RPMI7951 (cell line): ENCODE results near the gene POLR3GL. TPM values are rescaled to one million over a fixed set of nuclear protein-coding genes. Genes with fewer than 3 reads are reported as not detected.

Source experiments
- DNase-seq: peaks from one replicate; pipeline ENCODE4 v3.0.0-alpha.2; 2012; ENCODE audit warnings: low read depth
- total RNA-seq: library from RNA; depleted of rRNA; stranded (reverse); fragments of >200 nt; shearing (Covaris generic); gene quantifications from 2 replicates; pipeline ENCODE4 v1.2.3, GENCODE V29; 2014

The POLR3GL gene
- total RNA-seq, 1 experiment from 2014 or later = 17.1 TPM

GRCh38 chr1:145975216-145975615 is 10.7 kb downstream of the POLR3GL start:
- no peak for DNase-seq

DNA sequence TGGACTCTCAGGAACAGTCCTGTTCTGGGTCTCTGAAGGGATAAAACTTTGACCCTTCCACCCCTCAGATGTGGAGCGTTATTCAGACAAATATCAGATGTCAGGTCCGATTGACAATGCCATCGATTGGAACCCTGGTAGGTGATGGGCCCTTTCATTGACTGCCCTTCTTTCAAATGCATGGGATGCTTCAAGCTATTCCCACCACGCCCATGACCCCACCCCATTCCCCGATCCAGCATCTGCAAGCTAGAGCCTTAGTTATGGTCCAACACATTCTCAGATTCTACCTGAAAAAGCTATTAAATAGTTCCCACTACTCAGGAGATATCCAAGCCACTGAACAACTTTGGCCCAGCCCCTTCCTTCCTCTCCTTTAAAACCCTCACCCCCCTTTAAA is 12.5 kb downstream of the POLR3GL start:
- no peak for DNase-seq

- DNase-seq = peak; percentile 77
Observed at GRCh38 chr1:145977486-145978470, 13.3 kb downstream of the POLR3GL start.

GRCh38 chr1:145978471-145978853 is 14.0 kb downstream of the POLR3GL start:
- no peak for DNase-seq

- DNase-seq = peak; percentile 100
Observed at GRCh38 chr1:145978854-145979745, 14.6 kb downstream of the POLR3GL start.

GRCh38 chr1:145979746-145980456 is 15.4 kb downstream of the POLR3GL start:
- peak; percentile 35 for DNase-seq

- DNase-seq = no peak
Observed at GRCh38 chr1:145980457-145980994, 16.0 kb downstream of the POLR3GL start.

DNA sequence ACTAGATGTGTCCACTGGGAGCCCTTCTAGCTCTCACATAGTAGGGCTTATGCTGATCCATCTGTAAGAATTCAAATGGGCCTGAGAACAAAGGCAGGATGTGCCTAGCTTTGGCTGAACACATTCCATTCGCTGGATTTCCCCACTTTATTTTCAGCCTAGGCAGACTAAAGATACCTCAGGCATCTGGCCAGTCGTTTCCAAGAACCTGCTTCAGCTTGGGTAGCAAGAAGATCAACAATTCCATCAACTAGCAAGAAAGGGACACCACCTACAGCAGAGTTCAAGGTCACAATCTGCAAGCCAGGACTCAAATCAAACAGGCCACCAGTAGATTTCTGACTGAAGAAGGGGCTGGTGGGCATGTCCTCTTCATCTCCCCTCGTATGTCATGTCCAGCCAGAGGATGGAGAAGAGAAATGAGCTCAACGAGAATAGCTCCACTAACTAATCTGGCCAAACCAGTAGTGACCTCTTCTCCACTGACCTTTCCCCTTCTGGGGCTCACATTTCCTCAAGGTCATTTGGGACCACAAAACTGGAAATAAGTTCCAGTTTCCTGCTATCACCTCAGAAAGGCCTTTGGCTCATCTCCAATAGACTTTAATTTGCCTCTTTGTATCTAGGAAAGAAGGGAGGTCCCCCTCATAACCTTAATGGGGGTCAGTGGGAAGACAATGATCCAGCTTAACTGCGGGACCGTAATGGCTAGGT is 17.7 kb downstream of the POLR3GL start:
- DNase-seq = no peak

DNA sequence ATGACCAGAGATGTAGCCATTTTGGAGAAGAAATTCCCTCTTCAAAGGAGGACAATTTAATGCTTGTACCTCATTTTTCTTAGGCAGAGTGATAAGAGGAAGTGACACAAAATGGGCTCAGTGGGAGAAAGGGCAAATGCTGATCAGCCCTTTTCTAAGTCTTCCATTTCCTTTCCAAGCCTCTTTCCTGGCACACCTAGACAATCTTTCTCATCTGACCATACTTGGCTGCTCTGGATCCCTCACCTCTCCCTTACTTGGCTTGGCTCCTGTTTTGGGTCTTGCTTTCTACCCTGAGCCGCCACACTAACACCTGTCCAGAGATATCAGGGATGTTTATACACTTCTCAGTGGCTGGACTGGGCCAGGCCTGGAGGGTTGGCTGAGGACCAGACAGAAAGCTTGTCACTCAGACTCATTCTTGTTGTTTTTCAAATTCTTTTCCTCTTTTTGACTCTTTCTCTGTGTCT is 18.8 kb downstream of the POLR3GL start:
- DNase-seq = no peak

DNA sequence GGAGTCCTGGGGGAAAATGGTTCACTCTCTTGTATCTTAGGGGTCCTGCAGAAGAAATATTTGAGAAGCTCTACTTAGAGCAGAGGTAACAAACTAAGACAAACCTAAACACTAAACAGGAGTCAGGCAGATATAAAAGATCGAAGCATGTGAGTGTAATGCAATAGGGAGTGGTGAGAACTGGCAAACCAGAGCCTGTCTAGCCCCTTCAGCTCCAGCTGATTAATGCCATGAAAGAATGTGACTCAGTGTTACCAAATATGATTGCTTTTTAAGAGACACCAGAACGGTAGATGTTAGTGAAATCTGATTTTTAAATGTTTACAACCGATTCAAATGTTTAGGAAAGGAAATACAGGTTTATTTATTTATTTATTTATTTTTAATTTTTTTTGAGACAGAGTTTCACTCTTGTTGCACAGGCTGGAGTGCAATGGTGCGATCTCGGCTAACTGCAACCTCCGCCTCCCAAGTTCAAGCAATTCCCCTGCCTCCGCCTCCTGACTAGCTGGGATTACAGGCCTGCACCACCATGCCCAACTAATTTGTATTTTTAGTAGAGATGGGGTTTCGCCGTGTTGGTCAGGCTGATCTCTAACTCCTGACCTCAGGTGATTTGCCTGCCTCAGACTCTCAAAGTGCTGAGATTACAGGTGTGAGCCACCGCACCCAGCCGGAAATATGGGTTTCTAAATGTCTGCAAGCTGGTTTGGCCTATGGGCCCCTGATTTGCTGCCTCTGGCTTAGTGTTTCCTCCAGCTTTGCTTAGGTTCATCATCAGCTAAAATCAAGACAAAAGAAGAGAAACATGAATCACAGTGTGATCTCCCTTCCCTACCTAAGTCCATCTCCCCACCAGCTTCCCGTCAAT is 19.7 kb downstream of the POLR3GL start:
- DNase-seq = no peak

- no peak for DNase-seq
Observed at GRCh38 chr1:145985129-145985501, 20.6 kb downstream of the POLR3GL start.

DNA sequence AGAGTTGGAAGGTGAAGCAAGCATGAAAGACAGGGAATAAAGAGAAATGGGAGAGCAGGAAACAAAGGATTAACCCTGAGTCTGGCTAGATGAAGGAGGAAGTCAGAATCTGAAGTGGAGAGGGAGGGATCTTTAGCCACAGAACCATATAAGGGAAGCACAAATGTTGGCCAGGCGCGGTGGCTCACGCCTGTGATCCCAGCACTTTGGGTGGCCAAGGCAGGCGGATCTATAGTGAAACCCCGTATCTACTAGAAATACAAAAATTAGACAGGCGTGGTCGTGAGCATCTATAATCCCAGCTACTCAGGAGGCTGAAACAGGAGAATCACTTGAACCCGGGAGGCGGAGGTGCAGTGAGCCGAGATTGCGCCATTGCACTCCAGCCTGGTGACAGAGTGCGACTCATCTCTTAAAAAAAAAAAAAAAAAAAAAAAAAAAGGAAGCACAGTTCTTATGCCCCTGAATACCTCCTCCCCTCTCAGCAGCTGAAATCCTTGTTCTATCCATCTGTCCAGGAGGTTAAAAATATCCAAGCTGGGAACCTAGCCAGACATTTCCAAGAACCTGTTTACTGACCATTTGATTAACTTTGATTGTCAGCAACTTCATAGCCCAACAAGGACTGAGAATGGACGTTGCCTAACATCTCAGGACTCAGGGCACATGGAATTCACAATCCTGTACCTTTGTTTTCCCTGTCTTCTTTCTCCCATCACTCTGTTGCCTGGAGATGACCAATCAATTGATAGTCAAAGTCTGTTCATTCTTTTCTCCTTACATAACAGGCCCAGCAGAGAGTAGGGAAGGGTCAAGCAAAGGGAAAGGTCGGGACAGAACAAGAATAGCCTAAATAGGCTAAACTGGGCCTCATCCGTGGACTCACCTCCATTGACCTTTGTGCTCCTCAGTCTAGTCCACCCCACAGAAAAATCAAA is 21.3 kb downstream of the POLR3GL start:
- DNase-seq = peak; percentile 67

DNA sequence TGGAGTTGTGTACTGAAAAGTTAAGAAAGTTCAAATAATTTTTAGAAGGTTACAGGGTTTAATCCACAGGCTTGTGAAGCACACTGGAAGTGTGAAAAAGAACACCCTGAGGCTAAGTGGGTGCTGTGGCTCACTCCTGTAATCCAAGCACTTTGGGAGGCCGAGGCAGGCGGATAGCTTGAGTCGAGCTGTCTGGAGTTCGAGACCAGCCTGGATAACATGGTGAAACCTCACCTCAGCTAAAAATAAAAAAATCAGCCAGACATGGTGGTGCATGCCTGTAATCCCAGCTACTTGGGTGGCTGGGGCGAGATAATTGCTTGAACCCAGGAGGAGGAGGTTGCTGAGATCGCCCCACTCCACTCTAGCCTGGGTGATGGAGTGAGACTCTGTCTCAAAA is 22.1 kb downstream of the POLR3GL start:
- no peak for DNase-seq

DNA sequence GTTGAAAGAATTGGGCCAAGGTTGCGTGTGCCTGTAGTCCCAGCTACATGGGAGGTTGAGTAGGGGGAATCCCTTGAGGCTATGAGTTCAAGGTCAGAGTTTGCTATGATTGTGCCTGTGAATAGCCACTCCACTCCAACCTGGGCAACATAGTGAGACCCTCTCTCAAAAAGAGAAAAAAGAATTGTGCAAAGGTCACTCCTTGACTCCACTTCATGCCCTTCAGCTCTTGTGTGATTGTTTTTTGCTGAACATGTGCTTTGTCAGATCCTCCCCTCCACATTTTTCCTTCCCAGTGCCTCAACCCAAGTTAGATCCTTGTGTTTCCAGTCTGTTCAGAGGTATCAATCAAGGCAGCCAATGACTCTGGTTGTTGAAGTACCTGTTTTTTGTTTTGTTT is 23.4 kb downstream of the POLR3GL start:
- no peak for DNase-seq

DNA sequence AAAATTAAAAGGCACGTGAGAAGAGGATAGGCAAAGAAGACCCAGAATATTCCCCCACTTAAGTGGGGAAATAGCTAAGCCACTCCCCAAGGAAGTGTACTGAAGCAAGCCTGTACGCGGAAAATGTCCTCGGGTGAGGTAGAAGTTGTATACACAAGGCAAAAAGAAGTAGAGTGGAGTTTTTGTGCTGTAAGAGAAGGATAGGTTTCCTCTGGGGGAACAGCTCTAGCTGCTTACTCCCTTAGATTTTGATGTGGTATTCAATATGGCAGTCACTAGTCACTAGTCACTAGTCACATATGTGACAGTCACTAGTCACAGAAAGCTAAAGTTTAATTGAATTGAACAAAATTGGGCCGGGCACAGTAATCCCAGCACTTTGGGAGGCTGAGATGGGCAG is 24.3 kb downstream of the POLR3GL start:
- no peak for DNase-seq

- no peak for DNase-seq
Observed at GRCh38 chr1:145990249-145990855, 25.9 kb downstream of the POLR3GL start.

DNA sequence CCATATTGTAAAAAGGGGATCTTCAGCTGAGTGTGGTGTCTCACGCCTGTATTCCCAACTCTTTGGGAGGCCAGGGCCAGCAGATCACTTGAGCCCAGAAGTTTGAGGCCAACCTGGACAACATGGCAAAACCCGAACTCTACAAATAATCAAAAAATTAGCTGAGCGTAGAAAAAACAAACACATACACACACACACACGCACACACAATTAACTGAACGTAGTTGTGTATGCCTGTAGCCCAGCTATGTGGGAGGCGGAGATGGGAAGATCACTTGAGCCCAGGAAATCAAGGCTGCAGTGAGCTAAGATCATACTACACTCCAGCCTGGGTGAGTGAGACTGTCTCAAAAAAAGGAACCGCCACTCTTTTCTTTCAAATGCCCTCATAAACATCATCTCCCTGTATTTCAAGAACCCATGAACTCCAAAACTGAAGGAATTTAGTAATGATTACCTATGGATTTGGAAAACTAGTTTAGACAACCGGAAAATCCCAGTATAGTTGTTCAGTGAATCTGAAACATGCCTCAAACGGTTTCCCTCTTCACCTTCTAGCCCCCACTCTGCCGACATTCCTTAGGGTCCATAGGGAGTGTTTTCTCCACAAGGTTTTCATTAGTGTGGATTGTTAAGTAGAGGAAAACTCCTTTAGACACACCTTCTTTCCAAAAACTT is 27.4 kb downstream of the POLR3GL start:
- no peak for DNase-seq

DNA sequence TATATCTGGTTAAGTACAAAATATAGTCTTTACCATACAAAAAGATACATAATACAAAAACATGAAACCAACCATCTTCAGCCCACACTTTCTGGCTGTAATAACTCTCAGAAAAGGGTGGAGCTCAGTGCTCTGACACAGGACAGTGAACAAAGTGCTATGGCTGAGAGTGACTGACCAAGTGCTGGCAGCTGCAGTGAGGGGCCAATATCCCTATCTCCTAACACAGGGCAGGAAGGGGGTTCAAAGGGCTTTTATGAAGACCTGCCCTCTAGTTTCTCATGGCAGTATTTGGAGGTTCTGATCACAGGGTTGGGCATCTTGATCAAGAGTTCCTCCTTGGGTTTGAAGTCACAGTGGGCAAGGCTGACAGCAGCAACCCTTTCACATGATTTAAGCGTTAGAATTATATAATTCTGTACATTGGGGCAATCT is 28.0 kb downstream of the POLR3GL start:
- DNase-seq = no peak
